ENCODE measurements around the gene ETNK1. TPM values are rescaled to one million over a fixed set of nuclear protein-coding genes. Genes with fewer than 3 reads are reported as not detected.

The ETNK1 gene
- total and polyA plus RNA-seq, 7 donors = 18.6 to 49.5 (median 28.8) TPM

Small RNAs within 50 kb of the gene (small RNA-seq; reads per million reads assigned to genes)
- gene RPS27P22 = 0 reads per million in 3 donors

Other genes with a start within 250 kb of the ETNK1 start
- gene C2CD5, start 80.6 kb upstream of the ETNK1 start, total RNA-seq = 10 to 100 TPM; 27.2 to 60.1 (median 47.7) TPM
- 10 to 100 TPM; 21.6 to 40.7 (median 26.4) TPM for gene C2CD5, start 80.6 kb upstream of the ETNK1 start, polyA plus RNA-seq

Measured in sigmoid colon (tissue), 7 donors.